SH-SY5Y (cell line): Measurements from ENCODE around the gene ETV7.

ENCODE experiments used
- GATA2 ChIP-seq: IDR thresholded peaks from 2 replicates; pipeline ENCODE4 v1.6.1; 2011; ENCODE audit warnings: mild to moderate bottlenecking, low read depth, low read length
- GATA3 ChIP-seq: IDR thresholded peaks from 2 replicates; pipeline ENCODE4 v1.6.1; 2011; ENCODE audit warnings: low read depth, mild to moderate bottlenecking, low read length, moderate library complexity

The ETV7 gene

GRCh38 chr6:36387440-36388303 lies at the start of gene ETV7:
Gene ETV7, minus strand, starts transcription at chr6:36387669. Its CDS starts 128 bp downstream, at chr6:36387541.
- TF ChIP-seq GATA3, result no peak
- no peak for TF ChIP-seq GATA2

DNA sequence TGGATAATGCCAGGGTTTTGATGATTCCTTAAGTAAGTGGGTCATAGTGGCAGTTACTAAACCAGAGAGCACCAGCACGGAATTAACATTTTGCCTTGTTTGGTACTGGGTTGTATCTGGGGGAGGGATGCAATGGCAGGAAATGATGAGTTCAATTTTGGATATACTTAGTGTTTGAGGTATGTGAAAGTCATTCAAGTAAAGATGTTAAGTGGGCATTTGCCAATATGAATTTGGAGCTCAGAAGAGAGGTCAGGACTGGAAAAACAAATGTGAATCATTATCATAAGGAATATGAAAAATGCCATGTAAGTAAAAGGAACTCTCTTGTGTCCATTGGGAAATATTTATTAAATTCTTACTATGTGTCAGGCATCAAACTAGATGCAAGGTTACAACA lies 49.0 kb upstream of the ETV7 start:
- no peak for TF ChIP-seq GATA2
- no peak for TF ChIP-seq GATA3

DNA sequence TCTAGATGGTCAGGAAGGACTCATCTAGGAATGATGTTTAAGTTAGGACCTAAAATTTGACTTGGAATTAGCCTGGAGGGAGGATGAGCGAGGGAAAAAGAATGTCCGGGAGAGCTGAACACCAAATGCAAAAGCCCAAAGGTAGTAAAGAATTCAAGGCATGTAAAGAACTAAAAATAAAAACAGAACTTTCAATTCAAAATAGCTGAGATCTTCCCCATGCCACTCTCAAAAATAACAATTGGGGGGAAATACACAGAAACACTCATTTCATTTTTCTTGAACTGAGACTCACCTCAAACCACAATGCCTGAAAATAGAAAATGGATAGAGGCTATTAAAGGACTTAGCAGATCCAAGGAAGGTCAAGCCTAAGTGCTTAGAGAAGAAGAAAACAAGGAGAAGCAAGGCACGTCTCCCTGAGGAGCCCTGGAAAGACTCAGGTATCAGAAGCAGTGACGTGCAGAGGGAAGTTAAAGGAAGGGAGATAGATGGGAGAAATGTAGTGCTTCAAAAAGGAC lies 44.7 kb upstream of the ETV7 start:
- no peak for TF ChIP-seq GATA3
- TF ChIP-seq GATA2, result no peak

DNA sequence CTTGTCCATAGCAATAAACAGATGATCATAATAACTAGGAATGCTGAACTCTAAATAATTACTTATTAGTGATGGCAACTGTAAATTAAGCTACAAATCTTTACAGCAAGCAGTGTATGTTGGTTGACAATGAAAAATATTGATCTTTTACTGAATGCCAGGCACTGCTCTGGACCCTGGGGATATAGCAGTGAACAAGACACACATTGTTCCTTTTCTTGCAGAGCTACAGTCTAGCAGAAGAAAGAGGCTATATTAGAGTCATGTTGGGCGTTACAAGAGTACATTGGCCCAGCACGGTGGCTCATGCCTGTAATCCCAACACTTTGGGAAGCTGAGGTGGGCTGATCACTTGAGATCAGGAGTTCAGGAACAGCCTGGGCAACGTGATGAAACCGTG lies 43.7 kb upstream of the ETV7 start:
- TF ChIP-seq GATA2, result no peak
- TF ChIP-seq GATA3, result no peak

DNA sequence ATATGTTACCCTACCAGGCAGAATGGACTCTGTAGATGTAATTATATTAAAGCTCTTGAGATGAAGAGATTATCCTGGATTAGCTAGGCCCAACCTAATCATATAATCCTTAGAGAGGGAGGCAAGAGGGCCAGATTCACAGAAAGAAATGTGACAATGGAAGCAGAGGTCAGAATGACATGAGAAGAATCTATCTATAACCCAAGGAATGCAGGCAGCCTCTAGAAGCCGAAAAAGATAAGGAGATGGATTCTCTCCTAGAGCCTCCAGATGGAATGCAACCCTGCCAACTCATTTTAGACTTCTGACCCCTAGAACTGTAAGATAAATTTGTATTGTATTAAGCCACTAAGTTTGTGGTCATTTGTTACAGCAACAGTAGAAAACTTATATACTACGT lies 42.9 kb upstream of the ETV7 start:
- TF ChIP-seq GATA3 (no peak), GATA2 (no peak)

DNA sequence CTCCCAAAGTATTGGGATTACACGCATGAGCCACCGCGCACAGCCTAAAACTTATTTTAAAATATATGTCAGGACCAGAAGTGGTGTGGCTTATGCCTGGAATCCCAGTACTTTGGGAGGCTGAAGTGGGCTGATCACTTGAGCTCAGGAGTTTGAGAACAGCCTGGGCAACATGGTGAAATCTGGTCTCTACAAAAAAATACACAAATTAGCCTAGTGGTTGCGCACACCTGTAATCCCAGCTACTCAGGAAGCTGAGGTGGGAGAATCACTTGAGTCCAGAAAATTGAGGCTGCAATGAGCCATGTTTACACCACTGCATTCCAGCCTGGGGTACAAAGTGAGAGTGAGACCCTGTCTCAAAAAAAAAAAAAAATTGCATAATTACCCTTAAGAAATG lies 41.4 kb upstream of the ETV7 start:
- TF ChIP-seq GATA2 (no peak), GATA3 (no peak)

DNA sequence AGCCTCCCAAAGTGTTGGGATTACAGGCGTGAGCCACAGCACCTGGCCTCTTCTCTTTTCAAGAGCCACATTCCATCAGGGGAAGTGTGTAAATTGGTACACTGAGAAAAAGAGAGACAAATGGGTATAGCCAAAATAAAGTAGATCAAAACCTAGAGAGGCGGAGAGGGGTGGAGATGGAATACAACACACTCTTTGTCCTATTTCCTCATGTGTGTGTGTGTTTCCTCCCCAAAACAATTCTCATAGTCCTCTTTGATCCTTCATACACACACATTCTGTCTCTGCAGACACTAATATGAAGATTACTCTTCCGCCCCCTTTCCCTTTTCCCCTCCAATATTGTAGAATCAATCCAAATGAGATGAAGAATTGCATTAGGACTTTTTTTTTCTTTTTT lies 39.2 kb upstream of the ETV7 start:
- no peak for TF ChIP-seq GATA3
- no peak for TF ChIP-seq GATA2

GRCh38 chr6:36423101-36423824 lies 35.8 kb upstream of the ETV7 start:
- TF ChIP-seq GATA2 (no peak), GATA3 (no peak)

- TF ChIP-seq GATA2 (no peak), GATA3 (no peak)
Observed at GRCh38 chr6:36422714-36423100, 35.2 kb upstream of the ETV7 start.

GRCh38 chr6:36419310-36419709 lies 31.8 kb upstream of the ETV7 start:
- TF ChIP-seq GATA2 (no peak), GATA3 (no peak)

DNA sequence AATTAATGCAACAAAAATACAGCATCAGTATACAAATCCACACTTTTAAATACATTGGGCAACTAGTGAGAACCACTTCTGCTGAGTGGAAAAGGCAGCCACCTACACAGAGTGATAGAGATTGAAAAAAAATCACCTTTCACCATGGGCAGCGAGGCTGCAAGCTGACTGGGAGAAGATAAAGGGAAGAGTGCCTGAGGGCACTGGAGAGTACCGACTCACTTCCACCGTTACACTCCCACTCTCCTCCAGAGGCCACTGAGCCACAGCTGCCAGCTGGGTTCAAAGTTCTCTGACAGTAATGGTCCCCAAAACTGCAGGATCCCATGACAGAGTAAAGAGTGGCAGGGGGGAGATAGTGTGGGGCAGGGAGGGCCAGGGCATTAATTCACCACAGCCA lies 31.1 kb upstream of the ETV7 start:
- TF ChIP-seq GATA3 (no peak), GATA2 (no peak)

DNA sequence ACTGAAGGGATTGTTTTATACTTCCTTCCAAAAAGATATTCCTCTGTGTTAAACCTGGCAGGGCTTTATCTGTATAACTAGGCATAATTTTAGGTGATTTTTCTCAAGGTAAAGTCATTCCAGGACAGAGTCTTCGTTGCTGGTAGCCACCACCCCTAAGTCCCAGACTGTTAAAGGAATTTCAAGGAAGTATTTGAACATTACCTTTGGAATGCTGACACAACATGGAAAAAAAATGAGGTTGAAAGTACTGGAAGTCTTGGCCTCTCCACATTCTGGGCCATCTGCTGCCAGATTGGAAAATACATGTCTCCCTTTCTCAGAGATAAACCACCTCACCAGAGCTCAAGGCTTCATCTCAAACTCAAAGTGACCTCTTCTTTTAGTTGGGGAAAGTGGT lies 27.0 kb upstream of the ETV7 start:
- TF ChIP-seq GATA3 (no peak), GATA2 (no peak)

DNA sequence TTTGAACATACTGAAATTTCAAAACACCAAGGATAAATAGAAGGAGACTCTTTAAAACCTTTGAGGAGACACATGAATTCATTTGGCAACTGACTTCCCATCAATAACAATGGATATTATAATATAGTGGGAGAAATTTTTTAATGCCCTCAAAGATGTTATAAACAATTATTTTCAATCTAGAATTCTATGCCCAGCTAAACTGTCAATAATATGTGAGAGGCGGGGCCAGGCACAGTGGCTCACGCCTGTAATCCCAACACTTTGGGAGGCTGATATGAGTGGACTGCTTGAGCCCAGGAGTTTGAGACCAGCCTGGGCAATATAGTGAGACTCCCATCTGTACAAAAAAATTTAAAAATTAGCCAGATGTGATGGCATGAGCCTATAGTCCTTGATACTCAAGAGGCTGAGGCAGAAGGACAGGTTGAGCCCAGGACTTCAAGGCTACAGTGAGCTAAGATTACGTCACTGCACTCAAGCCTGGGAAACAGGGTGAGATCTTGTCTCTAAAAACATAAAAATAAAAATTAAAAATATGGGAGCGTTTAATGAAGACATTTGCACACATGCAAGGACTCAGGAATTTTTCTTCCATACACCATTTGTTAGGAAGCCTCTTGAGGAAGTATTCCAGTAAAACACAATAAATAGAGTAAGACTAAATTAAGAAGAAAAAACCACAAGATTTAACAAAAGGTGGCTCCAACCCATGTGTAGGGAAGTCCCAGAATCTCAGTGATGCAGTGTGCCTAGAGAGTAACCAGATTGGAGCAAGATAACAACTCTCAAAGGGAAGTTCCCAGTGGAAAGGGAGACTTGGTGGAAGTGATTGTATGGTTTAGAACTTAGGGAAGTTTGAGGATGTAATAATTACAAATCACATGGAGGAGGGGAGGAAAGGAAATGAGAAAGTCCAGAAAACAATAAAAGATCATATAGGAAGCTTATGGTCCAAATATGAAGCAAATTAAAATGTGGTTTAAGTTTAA lies 26.3 kb upstream of the ETV7 start:
- TF ChIP-seq GATA3 (no peak), GATA2 (no peak)

GRCh38 chr6:36404164-36404563 lies 16.7 kb upstream of the ETV7 start:
- TF ChIP-seq GATA3, result no peak
- no peak for TF ChIP-seq GATA2
